Gastroesophageal sphincter (tissue), 4 donors: Measurements from ENCODE around the gene PI4K2B. TPM values are rescaled to one million over a fixed set of nuclear protein-coding genes. Genes with fewer than 3 reads are reported as not detected.

ENCODE experiments used
- ATAC-seq: fragments of 150-250 bp; one replicate; pipeline ENCODE4 v1.9.1; 2016; ENCODE audit warnings: mild to moderate bottlenecking, moderate library complexity
- H3K27ac ChIP-seq, 4 donors: fragments of 200-600 bp; sonication (generic) in 3 of 4; 1 replicate in 3 of 4; 2 replicates in 1 of 4; pipeline ENCODE4 v1.5.1; 2016 to 2019
- H3K27me3 ChIP-seq: fragments of 200-600 bp; sonication (generic); one replicate; pipeline ENCODE4 v1.5.1; 2019
- H3K36me3 ChIP-seq, 2 donors: fragments of 200-600 bp; sonication (generic); one replicate each; pipeline ENCODE4 v1.5.1; 2019; ENCODE audit warnings: control low read depth in 1 of 2
- H3K4me1 ChIP-seq, 3 donors: fragments of 200-600 bp; sonication (generic); 1 replicate in 2 of 3; 2 replicates in 1 of 3; pipeline ENCODE4 v1.5.1; 2016 to 2019; ENCODE audit warnings: control low read depth in 2 of 3
- H3K4me3 ChIP-seq, 2 donors: fragments of 200-600 bp; sonication (generic); one replicate each; pipeline ENCODE4 v1.5.1; 2019; ENCODE audit warnings: mild to moderate bottlenecking in 1 of 2, moderate library complexity in 1 of 2
- H3K9me3 ChIP-seq, 3 donors: fragments of 200-600 bp; sonication (generic); one replicate each; pipeline ENCODE4 v1.5.1; 2017 to 2019; ENCODE audit warnings: control low read depth in 2 of 3
- EP300 ChIP-seq: sonication (generic); formaldehyde crosslinking; IDR thresholded peaks from one replicate; pipeline ENCODE4 v1.6.1; 2017; ENCODE audit warnings: antibody characterized with exemption, mild to moderate bottlenecking
- POLR2A ChIP-seq, 2 donors: fragments of 450-650 bp; IDR thresholded peaks; one replicate each; pipeline ENCODE4 v1.6.1; 2017; ENCODE audit warnings: antibody characterized with exemption in 2 of 2, mild to moderate bottlenecking in 2 of 2, moderate library complexity in 1 of 2
- POLR2AphosphoS5 ChIP-seq: sonication (generic); formaldehyde crosslinking; IDR thresholded peaks from one replicate; pipeline ENCODE4 v1.6.1; 2017; ENCODE audit warnings: antibody characterized with exemption
- WGBS, 2 donors: methylation state at CpG; one replicate each; pipeline ENCODE4 v1.1.5; 2018; ENCODE audit warnings: low coverage in 1 of 2; 5-methylcytosine and 5-hydroxymethylcytosine counted together
- total RNA-seq, 4 donors: library from RNA; depleted of rRNA; stranded (reverse); fragments of >200 nt; gene quantifications; one replicate each; pipeline ENCODE4 v1.1.0, GENCODE V29; 2016
- TF ChIP-seq, protein P1 (sequence below), 4 experiments: fragments of 200-600 bp in 2 of 4; fragments of 450-650 bp in 2 of 4; sonication (generic) in 1 of 4; IDR thresholded peaks; one replicate each; pipeline ENCODE4 v1.5.1; 2017 to 2019; ENCODE audit warnings: antibody characterized with exemption in 4 of 4, mild to moderate bottlenecking in 2 of 4, moderate library complexity in 2 of 4

PI4K2B gene
- total RNA-seq, 4 donors from 2014 or later = 10.6 to 18.2 (median 13.1) TPM

DNA sequence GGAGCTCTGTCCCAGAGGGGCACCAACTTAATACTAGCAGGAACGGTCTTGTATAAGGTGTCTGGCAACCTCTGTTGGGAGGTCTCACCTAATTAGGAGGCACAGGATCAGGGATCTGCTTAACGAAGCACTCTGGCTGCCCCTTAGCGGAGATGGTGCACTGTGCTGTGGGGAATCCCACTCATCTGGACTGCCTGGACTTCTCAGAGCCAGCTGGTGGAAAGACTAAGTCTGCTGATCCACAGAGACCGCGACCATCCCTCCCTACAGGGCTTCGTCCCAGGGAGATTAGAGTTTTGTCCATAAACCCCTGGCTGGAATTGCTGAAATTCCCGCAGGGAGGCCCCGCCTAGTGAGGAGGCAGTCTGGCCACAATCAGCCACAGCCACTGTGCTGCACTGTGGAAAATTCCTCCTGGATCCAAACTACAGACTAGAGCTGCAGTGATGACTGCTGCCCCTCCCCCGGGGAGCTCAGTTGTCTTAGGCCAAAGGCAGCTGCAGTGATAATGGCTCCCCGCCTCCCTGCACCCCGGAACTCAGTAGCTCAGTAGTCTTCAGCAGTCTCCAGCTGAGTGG is 56.7 kb downstream of the PI4K2B start:
- Histone ChIP-seq H3K9me3 (peaks cover 0 to 7% (median 0%) of the 10 kb centered on the region in 3 donors), H3K4me1 (no peaks in the 10 kb centered on the region), H3K4me3 (no peak overlapping the region), H3K27me3 (peaks cover 6% of the 10 kb centered on the region), H3K27ac (no peak overlapping the region), H3K36me3 (no peaks in the 10 kb centered on the region)
- no peak for ATAC-seq
- 51 to 100% methylated on average over 1 to 5 of the region's 11 CpGs for whole genome bisulfite sequencing, 2 donors
- no peak for TF ChIP-seq POLR2AphosphoS5
- no peak for TF ChIP-seq POLR2A (IDR thresholded peaks at IDR 0.05)
- TF ChIP-seq EP300 = no peak

DNA sequence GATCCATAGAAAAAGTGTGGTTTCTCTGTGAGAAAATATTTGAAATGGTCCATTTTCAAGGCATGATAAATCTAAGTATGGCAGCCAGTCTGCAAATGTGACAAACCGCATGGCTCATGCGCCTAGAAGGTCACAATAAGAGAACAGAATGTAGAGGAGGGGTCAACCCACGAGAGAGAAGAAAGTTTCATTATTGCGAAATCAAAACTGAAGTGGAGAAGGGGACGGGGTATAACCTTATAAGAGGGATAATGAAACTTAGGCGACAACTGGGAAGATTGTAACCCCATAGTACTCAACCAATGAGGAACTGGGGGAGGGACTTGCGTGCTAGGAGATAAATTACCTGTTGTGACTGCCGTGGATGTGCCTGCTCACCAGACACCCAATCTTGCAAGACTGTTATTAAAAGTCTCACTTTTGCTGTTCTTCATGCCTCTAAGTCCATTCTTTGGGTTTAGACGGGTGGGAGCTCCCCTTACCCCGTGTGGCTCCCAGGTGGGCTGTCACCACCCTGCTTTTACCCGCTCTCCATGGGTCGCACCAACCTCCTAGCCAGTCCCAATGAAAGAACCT is 57.4 kb downstream of the PI4K2B start:
- H3K36me3 ChIP-seq = no peaks in the 10 kb centered on the region
- peaks cover 6% of the 10 kb centered on the region for H3K27me3 ChIP-seq
- WGBS, 2 donors = 84 to 91% methylated on average over 8 to 11 of the region's 12 CpGs
- H3K9me3 ChIP-seq = peaks cover 0 to 7% (median 0%) of the 10 kb centered on the region in 3 donors
- no peak overlapping the region for H3K4me3 ChIP-seq
- H3K27ac ChIP-seq = no peak overlapping the region
- H3K4me1 ChIP-seq = no peaks in the 10 kb centered on the region
- no peak for TF ChIP-seq POLR2A (IDR thresholded peaks at IDR 0.05)
- TF ChIP-seq EP300 = no peak
- TF ChIP-seq, protein P1, sequence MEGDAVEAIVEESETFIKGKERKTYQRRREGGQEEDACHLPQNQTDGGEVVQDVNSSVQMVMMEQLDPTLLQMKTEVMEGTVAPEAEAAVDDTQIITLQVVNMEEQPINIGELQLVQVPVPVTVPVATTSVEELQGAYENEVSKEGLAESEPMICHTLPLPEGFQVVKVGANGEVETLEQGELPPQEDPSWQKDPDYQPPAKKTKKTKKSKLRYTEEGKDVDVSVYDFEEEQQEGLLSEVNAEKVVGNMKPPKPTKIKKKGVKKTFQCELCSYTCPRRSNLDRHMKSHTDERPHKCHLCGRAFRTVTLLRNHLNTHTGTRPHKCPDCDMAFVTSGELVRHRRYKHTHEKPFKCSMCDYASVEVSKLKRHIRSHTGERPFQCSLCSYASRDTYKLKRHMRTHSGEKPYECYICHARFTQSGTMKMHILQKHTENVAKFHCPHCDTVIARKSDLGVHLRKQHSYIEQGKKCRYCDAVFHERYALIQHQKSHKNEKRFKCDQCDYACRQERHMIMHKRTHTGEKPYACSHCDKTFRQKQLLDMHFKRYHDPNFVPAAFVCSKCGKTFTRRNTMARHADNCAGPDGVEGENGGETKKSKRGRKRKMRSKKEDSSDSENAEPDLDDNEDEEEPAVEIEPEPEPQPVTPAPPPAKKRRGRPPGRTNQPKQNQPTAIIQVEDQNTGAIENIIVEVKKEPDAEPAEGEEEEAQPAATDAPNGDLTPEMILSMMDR (IDR thresholded peaks at IDR 0.05) = no peak
- no peak for TF ChIP-seq POLR2AphosphoS5
- no peak for ATAC-seq

DNA sequence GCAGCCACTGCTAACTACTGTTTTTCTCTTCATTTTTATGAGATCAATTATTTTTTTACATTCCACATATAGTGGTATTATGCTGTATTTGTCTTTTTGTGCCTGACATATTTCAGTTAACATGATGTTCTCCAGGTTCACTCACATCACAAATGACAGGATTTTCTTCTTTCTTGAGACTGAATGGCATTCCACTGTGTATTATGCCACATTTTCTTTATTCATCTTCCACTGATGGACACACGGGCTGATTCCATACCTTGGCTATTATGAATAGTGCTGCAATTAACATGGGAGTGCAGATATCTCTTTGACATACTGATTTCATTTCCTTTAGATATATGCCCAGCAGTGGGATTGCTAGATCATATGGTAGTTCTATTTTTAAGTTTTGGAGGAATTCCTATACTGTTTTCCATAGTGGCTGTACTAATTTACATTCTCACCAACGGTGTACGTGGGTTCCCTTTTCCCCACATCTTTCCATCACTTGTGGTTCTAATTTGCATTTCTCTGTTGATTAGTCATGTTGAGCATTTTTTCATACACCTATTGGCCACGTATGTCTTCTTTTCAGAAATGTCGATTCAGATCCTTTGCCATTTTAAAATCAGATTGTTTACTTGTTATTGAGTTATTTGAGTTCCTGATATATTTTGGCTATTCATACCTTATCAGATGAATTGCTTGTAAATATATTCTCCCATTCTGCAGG is 63.9 kb downstream of the PI4K2B start:
- no peak overlapping the region for H3K4me3 ChIP-seq
- ATAC-seq = no peak

DNA sequence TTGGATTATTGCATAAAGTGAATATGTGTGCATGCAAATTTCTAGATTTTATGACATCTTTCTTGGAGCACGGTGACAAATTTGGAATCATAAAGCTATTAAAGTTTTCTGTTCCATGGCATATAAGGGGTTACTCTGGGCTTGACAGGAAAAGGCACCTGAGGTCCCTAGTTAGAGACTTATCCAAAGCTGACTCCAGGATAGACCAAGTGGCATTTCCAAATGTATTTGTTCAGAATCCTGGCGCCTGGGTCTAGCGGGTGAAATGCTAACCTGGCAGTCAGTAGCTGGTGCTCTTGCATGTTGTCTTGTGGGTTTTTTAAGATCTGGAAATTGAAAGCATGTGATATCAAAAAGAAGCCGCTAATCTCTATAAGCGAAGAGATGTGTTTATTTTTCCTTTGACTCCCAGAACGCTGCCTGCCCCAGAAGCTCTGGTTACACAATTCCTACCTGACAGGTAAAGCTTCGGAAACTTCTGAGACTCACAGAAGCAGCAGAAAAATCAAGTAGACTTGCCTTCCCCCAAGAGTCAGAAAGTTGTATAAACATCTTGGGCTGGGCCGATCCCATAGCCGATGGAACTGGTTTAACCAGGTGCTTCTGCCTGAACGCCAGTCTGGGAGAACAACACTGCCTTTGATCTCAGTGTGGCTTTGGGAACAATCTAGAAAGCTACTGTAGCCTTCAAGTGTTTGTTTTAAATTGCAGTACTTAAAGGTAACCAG is 65.8 kb downstream of the PI4K2B start:
- Histone ChIP-seq H3K36me3 (no peaks in the 10 kb centered on the region), H3K4me1 (no peaks in the 10 kb centered on the region), H3K27ac (no peak overlapping the region), H3K4me3 (no peak overlapping the region), H3K9me3 (no peaks in the 10 kb centered on the region), H3K27me3 (peaks cover 28% of the 10 kb centered on the region)
- WGBS, 2 donors = 41 to 58% methylated on average over 6 to 9 of the region's 10 CpGs
- ATAC-seq = no peak
- no peak for TF ChIP-seq POLR2AphosphoS5
- no peak for TF ChIP-seq POLR2A (IDR thresholded peaks at IDR 0.05)
- no peak for TF ChIP-seq EP300
- TF ChIP-seq, protein P1 (IDR thresholded peaks at IDR 0.05) = no peak

More for the DNA sequence above, 63.9 kb downstream of the PI4K2B start:
- Histone ChIP-seq H3K9me3 (no peaks in the 10 kb centered on the region), H3K36me3 (no peaks in the 10 kb centered on the region), H3K27ac (no peak overlapping the region), H3K4me1 (no peaks in the 10 kb centered on the region), H3K27me3 (peaks cover 28% of the 10 kb centered on the region)
- TF ChIP-seq EP300 (no peak), POLR2A (IDR thresholded peaks at IDR 0.05) (no peak), POLR2AphosphoS5 (no peak)
- TF ChIP-seq, protein P1 (IDR thresholded peaks at IDR 0.05) = no peak
- 74 to 79% methylated on average over 2 to 5 of the region's 5 CpGs for WGBS, 2 donors

DNA sequence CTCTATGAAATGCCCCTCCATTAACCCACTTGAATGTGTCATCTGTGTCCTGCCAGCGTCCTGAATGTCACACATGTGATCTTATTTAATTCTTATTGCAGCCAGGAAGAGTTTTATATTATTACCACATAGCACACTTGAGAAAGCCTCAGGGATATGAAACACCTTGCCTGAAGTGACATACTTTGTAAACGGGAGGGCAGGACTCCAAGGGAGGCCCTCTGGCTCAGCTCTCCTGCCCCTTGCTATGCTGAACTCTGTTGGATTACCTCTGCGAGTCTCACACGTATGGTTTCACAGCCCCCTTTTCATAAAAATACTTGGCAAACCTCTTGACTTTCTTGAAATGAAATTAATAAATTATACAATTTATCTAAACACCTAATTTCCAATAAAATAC is 67.6 kb downstream of the PI4K2B start:
- 66 to 68% methylated on average over 3 to 4 of the region's 4 CpGs for WGBS, 2 donors
- TF ChIP-seq, protein P1 (IDR thresholded peaks at IDR 0.05) = no peak
- TF ChIP-seq POLR2A (IDR thresholded peaks at IDR 0.05) (no peak), POLR2AphosphoS5 (no peak), EP300 (no peak)
- peaks cover 33% of the 10 kb centered on the region for H3K27me3 ChIP-seq
- H3K9me3 ChIP-seq = no peaks in the 10 kb centered on the region
- H3K4me3 ChIP-seq = no peak overlapping the region
- ATAC-seq = no peak
- no peak overlapping the region for H3K27ac ChIP-seq
- H3K36me3 ChIP-seq = no peaks in the 10 kb centered on the region
- no peaks in the 10 kb centered on the region for H3K4me1 ChIP-seq
